Retinal pigment epithelial cell (primary cell): ENCODE measurements around the gene WDR54.
"Not testable (repeated sequence)": the region's sequence is repeated elsewhere in the genome, so short reads cannot be mapped to it uniquely, and the experiment has no call there.

Experiments
- DNase-seq: peaks from one replicate; pipeline ENCODE4 v3.0.0-alpha.2; 2010; ENCODE audit warnings: low read depth
- H3K4me3 ChIP-seq: 2 replicates; pipeline ENCODE4 v1.5.1; 2011; ENCODE audit warnings: mild to moderate bottlenecking, low read length, control low read depth, moderate library complexity
- CTCF ChIP-seq: conservative IDR thresholded peaks from 2 replicates; pipeline ENCODE4 v1.5.1; 2011; ENCODE audit warnings: low read depth, low read length, control low read depth, inconsistent platforms

The WDR54 gene

GRCh38 chr2:74457549-74458131, 36.1 kb downstream of the WDR54 start:
- H3K4me3 ChIP-seq = peak overlapping the region; percentile 77
- TF ChIP-seq CTCF = no peak
- no peak for DNase-seq

- TF ChIP-seq CTCF = no peak
- H3K4me3 ChIP-seq = peak within 1 kb of the TSS; percentile 99
- DNase-seq = peak; percentile 100
These were observed 36.8 kb downstream of the WDR54 start, which contains the start of gene WBP1 for GRCh38 chr2:74458132-74458937. WBP1 (plus strand) TSS chr2:74458438; CDS start chr2:74458603, 165 bp downstream.

GRCh38 chr2:74458938-74459363, 37.4 kb downstream of the WDR54 start:
- no peak for TF ChIP-seq CTCF
- H3K4me3 ChIP-seq = peak overlapping the region; percentile 99
- DNase-seq = no peak

- H3K4me3 ChIP-seq = peak overlapping the region; percentile 99
- DNase-seq = not testable (repeated sequence)
These were observed 38.1 kb downstream of the WDR54 start for GRCh38 chr2:74459503-74460118.

GRCh38 chr2:74460187-74460586, 38.7 kb downstream of the WDR54 start:
- H3K4me3 ChIP-seq, DNase-seq: not testable (repeated sequence)

GRCh38 chr2:74461187-74462053, 39.9 kb downstream of the WDR54 start:
- no peak overlapping the region for H3K4me3 ChIP-seq
- no peak for DNase-seq
- peak; percentile 24 for TF ChIP-seq CTCF

- no peak for DNase-seq
- TF ChIP-seq CTCF = no peak
These were observed 40.7 kb downstream of the WDR54 start for GRCh38 chr2:74462054-74462785.

More at GRCh38 chr2:74462054-74462785, 40.7 kb downstream of the WDR54 start:
- no peak overlapping the region for H3K4me3 ChIP-seq
